Sciatic nerve (tissue), 2 donors: Measurements from ENCODE around the gene CCDC3. TPM values are rescaled to one million over a fixed set of nuclear protein-coding genes. Genes with fewer than 3 reads are reported as not detected.
A peak's percentile ranks its signal among the peaks of the same experiment; 100 is the strongest.

Experiments
- ATAC-seq: fragments of 200-7000 bp; cut with Tn5 transposase; one replicate; pipeline ENCODE4 v1.9.1; 2020; ENCODE audit warnings: mild to moderate bottlenecking, moderate library complexity
- DNase-seq: peaks from one replicate; pipeline ENCODE4 v3.0.0-alpha.2; 2020; ENCODE audit warnings: low spot score
- intact Hi-C: fragments of 100-400 bp; cut with DNase I; formaldehyde crosslinking; loops from one replicate; pipeline ENCODE4 v1.14.2; 2022
- total RNA-seq: library from RNA; stranded (reverse); fragmentation: NEBNext Ultra II Directional; extraction: Animal tissue kit (Norgen Biotek cat#: 25700); gene quantifications from one replicate; pipeline ENCODE4 v1.2.1, GENCODE V29; 2021
- donor health status: DM: no; HTN: no; CAD: no.
- donor health status: DM: no; HTN: no; CAD: no.

Gene CCDC3
- total RNA-seq, 1 donor from 2014 or later, result 114 TPM

DNA sequence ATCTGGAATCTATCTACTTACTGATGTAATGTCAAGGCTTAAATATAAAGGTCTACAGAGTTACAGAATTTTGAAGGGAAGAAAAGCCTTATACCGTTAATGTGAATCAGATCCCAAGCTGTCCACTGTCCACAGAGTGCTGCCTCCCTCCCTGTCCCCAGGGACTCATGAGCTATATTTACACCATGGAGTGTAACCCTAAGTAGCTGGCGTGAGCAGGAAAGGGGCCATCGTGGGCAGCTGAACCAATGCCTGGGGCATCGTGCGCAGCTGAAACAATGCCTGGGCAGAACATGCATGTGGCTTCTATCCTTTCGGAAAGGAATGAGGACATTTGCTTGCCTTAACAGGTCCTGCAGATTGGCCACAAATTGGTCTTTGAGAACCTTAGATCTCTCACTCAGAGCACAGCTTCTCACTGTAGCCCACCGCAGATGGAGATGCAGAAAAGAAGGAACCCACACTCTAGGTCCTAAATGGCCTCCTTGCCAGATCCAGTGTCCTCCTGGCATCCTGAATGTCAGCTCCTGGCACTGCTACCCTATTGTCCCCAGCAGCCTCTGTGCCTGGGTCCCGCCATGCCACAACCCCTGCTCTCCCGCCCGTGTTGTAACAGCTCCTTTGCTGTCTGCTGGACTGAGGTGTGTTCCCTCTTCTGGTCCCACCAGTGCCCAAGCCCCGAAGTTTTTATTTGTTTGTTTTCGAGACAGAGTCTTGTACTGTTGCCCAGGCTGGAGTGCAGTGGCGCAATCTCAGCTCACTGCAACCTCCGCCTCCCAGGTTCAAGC is 30.3 kb downstream of the CCDC3 start:
- DNase-seq (no peak), ATAC-seq (no peak)
- intact Hi-C loops, result no loop called here

DNA sequence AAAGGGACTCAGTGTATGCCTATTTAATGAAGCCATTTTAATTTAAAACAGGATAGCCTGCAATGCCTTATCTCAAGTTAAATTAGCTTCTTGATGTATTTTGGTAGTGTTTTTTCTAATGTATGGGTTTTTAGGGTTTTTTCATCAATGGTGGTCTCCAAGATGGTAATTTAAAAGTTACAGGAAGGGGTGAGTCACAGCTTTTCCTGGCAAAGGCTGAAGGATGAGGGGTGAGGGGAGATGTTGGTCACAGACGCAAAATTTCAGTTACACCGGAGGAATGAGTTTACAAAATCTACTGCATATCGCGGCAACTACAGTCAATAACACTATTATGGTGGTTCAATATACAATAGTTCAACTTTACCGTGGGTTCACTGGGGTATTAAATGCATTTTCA is 31.6 kb downstream of the CCDC3 start:
- DNase-seq (no peak), ATAC-seq (no peak)
- intact Hi-C loops, result no loop called here

DNA sequence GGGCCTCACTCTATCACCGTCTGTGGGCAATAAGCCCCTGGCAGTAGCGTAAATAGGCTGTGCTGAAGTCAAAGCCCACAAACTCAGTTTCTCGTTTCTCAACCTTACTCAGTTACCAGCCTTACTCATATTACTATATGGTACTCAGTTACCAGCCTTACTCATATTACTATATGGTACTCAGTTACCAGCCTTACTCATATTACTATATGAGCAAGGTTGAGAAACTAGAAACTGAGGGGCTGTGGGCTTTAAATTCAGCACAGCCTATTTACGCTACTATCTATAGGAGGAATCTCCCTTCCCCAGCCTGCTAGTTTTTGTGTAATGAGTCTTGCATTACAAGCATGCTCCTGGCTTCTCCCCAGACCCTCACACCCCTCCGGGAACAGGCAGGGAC is 35.4 kb downstream of the CCDC3 start:
- no peak for ATAC-seq
- intact Hi-C loops, result no loop called here
- no peak for DNase-seq

DNA sequence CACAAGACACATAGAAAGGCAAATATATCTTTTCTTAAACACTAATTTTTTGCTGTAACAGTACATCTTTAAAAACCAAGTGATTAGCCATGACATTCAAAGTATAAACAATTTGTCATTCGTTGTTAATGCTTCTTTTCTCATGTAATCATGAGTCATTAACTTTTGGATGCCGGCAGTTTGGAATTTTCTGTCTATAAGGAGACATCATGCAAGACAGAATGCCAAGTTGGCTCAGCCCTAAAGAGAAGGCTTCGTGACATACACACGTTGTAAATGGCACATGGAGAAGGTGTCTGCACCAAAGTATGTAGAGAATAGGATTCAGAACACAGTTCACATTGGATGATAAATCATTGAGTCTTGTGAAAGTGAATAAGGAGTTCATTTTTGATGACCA is 35.9 kb downstream of the CCDC3 start:
- ATAC-seq (no peak), DNase-seq (no peak)
- intact Hi-C loops, result no loop called here

DNA sequence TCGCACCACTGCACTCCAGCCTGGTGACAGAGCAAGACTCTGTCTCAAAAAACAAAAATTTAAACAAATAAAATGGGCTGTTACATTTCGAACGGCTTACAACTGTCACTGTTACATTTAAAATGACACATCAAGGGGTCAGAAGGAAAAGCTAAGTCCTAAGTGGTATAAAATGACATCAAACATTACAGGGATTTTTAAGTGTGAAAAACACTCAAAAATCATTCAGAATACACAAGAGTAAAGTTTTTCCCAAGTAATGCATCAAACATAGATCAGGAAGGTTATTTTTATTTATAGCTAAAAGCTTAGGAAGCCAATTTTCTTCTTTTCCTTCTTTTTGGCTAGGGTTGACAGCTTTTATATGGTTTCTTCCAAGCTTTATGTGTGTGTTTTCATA is 39.0 kb downstream of the CCDC3 start:
- intact Hi-C loops, result no loop called here
- ATAC-seq, result no peak

DNA sequence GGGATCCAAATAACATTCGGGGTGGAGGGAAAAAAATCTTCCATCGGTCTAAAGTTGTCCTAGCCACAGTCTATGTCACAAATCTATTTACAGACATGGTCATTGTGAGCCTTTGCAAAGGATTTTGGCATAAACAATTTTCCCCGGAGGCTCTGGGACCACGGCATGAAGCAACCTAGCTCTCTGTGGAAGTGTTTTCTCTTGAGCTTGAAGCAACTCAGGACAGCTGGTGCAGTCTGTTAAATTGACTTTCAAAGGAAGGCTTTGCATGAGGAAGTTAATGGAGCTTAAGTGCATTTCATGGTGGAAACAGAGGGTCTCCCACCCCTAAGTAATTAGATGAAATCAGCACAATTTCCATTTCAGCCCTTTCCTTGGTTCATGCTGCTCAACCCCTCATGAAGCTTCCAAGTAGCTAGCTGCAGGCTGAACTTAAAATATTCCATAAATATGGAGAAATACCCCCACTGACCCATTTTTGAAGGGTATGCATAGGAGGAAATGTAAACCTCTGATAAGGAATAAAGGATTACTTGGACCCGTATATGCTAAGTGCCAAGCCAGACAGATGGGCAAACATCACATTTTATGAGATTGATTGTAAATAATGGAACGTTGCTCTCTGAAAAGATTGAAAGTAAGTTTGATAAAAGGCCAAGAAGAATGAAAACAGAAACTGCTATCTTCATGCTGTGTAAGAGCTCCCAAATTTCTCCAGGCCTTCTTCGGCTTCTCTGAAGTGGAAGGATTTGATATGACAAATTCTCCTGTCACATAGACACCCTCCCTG is 39.9 kb downstream of the CCDC3 start:
- DNase-seq, result no peak
- no peak for ATAC-seq
- intact Hi-C loops, result no loop called here

More for the DNA sequence above, 39.0 kb downstream of the CCDC3 start:
- no peak for DNase-seq

DNA sequence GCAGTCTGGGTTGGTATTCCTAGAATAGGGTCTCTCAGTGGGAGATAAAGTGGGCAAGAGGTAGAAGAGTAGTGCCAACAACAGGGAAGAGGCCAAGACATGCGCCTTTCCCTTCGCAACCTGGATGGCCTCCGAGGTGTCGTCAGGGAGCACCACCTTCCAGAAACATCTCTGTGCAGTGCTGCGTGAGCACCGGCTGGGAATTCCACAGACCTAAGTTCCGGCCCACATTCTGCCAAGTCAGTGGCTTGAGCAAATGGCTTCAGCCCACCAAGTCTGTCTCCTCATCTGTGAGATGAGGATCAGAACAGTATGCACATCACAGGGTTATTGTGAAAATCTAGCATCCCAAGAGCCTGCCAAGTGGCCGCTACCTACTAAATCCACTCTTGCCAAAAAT is 40.6 kb downstream of the CCDC3 start:
- ATAC-seq (peak; percentile 22), DNase-seq (no peak)
- intact Hi-C loops, result no loop called here

DNA sequence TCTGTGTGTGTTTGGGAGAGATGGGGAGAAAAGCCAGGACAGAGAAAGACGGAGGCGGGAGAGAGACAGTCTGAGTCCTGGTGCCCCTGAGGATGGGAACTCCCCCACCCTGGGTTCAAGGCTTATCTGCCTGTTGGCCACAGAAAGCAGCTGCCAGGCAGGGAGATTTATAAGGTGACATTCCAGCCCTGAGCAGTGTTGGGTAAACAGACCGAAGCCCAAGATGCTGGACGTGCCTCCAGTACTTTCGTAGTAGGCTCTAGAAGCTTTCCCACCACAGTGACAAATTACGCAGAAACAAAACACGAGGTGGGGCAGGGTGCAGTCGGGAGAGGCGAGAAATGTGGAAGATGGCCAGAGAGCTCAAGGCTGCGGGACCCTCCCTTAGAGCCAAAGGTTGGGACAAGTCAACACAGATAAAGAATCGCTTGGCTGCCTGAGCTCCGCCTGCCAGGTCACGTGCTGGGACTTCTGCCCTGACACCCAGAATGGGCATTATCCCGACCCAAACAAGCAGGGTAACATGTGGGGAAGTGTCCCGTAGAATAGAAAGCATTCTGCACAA is 41.1 kb downstream of the CCDC3 start:
- ATAC-seq (peak; percentile 85), DNase-seq (no peak)
- intact Hi-C loops, result no loop called here

DNA sequence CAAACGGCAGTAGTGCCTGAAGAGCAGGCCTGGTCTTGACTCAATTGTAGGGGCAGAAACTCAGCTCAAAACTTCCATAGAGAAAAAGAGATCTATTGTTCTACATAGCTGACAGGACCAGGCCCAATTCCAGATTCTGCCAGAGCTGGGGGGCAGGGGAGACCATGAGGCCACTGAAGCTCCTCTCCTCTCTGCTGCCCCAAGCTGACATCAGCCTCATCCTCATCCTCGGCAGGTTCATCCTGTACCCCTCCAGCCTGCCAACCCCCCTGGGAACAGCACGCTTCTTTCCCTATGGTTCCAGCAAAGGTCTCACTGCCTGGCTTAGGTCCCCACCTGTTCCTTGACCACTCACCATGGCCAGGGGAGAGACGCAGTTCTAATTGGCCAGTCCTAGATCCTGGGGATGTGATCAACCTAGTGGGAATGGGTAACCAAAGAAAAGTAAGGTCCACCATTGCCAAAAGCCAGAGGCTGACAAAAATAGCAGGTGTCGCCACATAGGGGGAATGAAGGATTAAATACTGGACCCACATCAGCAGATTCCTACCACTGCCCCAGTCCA is 42.9 kb downstream of the CCDC3 start:
- intact Hi-C loops, result no loop called here
- DNase-seq, result no peak
- ATAC-seq, result no peak

DNA sequence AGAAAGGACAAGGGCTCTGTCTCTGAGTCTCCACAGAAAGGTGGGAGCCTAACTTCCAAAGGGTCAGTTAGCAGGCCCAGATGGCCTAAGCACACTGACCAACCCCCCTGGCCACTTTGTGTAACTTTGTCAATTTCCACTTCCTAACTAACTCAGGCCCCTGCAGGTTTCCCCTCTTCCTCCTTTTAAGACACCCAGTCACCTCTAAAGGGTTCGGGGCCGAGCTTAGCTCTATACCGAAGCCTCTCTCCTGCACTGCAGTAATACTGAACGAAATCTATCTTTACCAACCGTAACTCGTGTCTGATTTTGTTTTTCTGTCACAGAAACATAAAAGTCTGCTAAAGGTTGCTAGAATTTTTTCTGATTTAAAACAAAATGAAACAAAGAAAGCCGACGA is 44.4 kb downstream of the CCDC3 start:
- DNase-seq, result no peak
- intact Hi-C loops, result no loop called here
- no peak for ATAC-seq

DNA sequence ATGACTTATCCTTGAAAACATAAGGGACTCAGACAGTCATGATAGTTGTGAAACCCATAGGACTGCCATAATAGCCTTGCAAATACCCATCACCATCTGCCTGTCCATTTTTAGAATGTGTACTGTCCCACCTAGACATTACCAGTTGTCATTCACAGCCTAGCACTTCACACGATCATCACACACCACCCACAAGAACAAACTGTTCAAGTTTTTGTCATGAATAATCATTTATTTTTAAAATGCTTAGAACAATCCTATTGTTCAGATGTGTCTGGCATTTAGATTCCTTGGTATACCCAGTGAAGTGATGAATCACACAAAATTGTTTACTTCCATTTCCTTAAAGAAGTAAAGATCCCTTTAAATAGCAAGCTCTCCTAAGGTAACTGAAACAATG is 46.6 kb downstream of the CCDC3 start:
- ATAC-seq (no peak), DNase-seq (no peak)
- intact Hi-C loops, result no loop called here

DNA sequence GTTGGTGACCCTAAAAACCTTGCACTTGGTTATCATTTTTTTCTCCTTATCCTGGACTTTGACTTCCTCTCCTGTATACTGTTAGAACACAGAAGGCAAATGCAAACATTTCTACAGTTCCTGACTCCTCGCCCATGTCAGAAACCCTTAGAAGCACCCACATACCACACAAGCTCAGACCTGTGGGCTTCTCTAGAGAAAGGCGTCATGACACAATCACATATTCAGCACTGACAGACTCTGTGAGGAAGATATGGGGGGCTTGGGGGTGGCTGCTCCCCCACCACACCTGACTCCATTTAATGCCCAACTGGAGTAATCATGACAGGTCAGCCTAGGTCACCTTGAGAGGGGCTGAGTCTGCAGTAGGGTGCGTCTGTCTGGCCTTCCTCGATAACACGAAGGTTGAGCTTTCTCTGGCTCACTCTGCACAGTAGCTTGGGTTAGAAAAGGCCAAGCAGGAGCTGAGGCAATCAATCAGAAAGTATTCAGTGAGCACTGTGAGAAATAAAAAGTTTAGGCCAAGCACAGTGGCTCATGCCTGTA is 50.9 kb downstream of the CCDC3 start:
- DNase-seq (no peak), ATAC-seq (no peak)
- intact Hi-C loops, result no loop called here

DNA sequence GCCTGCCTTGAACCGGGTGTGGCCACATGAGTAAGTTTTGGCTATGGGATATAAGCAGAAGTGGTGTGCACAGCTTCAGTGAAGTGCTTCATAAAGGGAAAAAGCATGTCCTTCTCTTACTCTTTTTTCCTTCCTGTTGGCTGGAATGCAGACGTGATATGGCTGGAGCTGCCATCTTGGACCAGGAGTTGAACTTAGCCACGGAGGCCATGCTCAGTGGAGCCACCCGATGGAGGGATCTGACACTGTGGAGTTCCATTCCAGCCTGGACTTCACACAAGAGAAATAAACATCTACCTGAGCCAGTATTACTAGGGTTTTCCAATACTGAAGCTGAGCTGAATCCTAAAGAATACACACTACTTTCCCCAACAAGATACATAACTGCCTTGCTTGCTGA is 52.3 kb downstream of the CCDC3 start:
- ATAC-seq (no peak), DNase-seq (no peak)
- intact Hi-C loops, result no loop called here

DNA sequence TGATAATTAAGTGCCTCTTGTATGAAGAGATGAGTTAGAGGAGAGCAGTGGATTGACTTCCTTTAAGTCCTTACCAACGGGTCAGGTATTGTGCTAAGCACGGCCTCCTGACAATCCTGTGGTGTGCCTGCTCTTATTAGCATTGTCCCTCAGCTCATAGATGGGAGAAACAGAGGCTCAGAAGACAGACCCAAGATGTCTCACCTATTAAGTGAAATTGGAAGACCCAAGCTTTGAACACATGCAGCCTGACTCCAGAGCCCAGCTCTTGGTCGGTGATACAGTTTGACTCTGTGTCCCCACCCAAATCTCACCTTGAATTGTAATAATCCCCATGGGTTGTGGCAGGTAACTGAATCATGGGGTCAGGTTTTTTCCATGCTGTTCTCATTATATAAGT is 53.8 kb downstream of the CCDC3 start:
- DNase-seq, result no peak
- ATAC-seq, result no peak
- intact Hi-C loops, result no loop called here

DNA sequence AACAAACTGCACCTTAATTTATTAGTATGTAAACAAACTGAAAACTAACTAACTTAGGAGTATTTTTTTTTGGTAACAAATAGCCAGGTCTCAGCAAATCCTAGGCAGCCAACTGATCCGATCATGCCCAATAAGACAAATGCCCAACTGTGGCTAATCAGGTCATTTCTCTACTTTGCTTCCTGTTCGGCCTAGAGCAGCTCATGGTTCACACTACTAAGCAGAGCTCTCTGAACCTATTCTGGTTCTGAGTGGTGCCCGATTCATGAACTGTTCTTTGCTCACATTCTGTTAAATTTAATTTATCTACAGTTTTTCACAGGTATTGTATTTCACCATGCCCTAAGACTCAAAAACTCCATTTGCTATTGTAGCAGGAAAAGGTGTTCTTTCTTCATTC is 55.1 kb downstream of the CCDC3 start:
- intact Hi-C loops, result no loop called here
- no peak for ATAC-seq

DNA sequence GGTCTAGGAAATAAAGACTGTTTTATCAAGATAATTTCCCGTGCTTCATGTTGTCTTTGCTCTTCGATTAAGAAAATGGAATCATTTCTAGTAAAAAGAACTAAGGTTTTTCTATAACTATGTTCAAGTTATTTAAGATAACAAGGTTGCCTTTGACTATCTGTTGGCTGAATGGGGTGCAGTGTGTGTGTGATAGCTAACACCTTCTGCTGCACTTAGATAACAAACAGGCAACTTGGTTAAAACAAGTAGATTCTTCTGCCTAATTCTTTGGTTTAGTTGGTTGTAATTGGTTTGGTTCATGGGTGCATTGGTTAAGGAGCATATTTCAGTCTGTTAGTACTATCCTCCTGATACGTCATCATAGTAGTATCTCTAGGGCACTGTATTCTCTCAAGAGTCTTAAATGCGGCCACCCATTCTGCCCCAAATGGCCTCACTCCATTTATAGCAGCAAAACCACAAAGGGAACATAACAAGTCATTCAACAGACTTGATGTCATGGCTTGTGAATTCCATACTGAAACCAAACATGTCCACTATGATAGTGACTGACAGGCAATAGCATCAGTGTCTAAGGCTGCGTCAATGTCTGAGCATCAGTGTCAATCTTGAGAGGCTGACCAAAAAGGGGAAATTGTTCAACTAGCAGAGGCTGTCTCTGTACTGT is 55.7 kb downstream of the CCDC3 start:
- no peak for DNase-seq
- intact Hi-C loops, result no loop called here
- ATAC-seq, result no peak

More for the DNA sequence above, 55.1 kb downstream of the CCDC3 start:
- DNase-seq, result no peak

DNA sequence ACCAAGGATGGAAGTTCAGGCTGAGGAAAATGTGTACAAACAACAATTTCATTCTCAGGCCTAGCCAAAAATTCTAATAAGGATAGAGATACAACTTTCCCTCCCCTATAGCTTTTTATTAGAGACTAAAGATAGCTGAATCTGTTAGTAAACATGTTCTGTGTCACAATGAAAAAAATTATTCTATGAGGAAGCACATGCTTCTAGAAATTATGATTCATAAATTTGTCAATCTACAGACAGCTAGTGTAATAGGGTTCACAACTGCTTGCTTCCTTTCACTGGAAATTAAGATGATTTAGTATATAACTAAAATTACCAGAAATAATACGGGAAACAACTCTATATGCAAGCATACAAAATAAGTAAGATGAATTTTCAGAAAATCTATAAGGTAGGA is 56.6 kb downstream of the CCDC3 start:
- intact Hi-C loops, result no loop called here
- DNase-seq (no peak), ATAC-seq (no peak)

DNA sequence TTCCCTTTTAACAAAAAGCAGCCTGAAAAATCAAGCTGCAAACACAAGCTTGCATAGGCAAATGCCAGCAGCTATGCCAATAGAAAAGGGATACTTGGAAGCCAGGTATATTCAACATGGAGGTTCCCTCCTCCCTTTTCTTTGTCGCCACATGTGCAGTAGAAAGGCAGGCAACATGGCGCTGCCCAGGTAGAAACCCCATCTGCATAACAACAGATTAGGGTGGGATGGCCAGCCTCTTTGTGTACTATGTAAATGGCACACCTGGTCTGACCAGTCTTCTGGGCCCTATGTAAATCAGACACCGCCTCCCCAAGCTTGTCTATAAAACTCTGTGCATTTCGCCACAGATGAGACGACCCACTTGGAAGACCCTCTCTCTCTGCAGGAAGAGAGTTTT is 58.1 kb downstream of the CCDC3 start:
- intact Hi-C loops, result no loop called here
- DNase-seq (no peak), ATAC-seq (no peak)

DNA sequence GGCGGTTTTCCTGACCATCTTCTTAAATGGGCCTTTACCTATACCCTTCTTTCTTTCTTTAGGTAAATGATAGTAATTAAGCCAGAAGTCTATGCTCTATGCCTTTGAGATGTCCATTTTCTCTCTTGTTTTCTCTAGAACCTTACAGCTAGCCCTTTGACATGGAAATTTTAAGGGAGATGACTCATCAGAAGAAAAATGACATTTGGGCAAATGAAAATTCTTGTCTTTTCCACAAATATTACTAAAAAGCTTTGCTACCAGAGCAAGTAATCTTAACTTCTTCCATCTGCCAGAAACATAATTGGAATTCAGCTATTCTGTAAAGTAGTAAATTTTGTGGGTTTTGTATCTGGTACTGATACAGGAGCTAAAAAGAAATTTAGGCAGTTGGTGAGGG is 59.5 kb downstream of the CCDC3 start:
- DNase-seq (no peak), ATAC-seq (no peak)
- intact Hi-C loops, result no loop called here
